ENCODE results near the gene ARHGAP42. TPM values are rescaled to one million over a fixed set of nuclear protein-coding genes. Genes with fewer than 3 reads are reported as not detected.

Gene ARHGAP42
- total RNA-seq, 1 donor from 2014 or later = 20.7 TPM

- DNase-seq (ENCODE audit: low spot score) = no peak
Observed at GRCh38 chr11:100831929-100832494, 144.9 kb downstream of the ARHGAP42 start.

- DNase-seq (ENCODE audit: low spot score) = no peak
Observed at GRCh38 chr11:100832829-100833228, 145.7 kb downstream of the ARHGAP42 start.

GRCh38 chr11:100833276-100833675 lies 146.2 kb downstream of the ARHGAP42 start:
- no peak for DNase-seq (ENCODE audit: low spot score)

- DNase-seq (ENCODE audit: low spot score) = no peak
Observed at GRCh38 chr11:100835854-100836253, 148.8 kb downstream of the ARHGAP42 start.

GRCh38 chr11:100837311-100837710 lies 150.2 kb downstream of the ARHGAP42 start:
- no peak for DNase-seq (ENCODE audit: low spot score)

GRCh38 chr11:100841711-100842407 lies 154.8 kb downstream of the ARHGAP42 start:
- DNase-seq (ENCODE audit: low spot score) = no peak

GRCh38 chr11:100847696-100848216 lies 160.7 kb downstream of the ARHGAP42 start:
- no peak for DNase-seq (ENCODE audit: low spot score)

- DNase-seq (ENCODE audit: low spot score) = no peak
Observed at GRCh38 chr11:100849009-100849900, 162.2 kb downstream of the ARHGAP42 start.

GRCh38 chr11:100849901-100850235 lies 162.8 kb downstream of the ARHGAP42 start:
- no peak for DNase-seq (ENCODE audit: low spot score)

GRCh38 chr11:100851147-100851546 lies 164.1 kb downstream of the ARHGAP42 start:
- no peak for DNase-seq (ENCODE audit: low spot score)

GRCh38 chr11:100851584-100852152 lies 164.6 kb downstream of the ARHGAP42 start:
- no peak for DNase-seq (ENCODE audit: low spot score)

- DNase-seq (ENCODE audit: low spot score) = no peak
Observed at GRCh38 chr11:100855466-100856067, 168.5 kb downstream of the ARHGAP42 start.

GRCh38 chr11:100857236-100858005 lies 170.3 kb downstream of the ARHGAP42 start:
- DNase-seq (ENCODE audit: low spot score) = no peak

GRCh38 chr11:100860318-100861155 lies 173.4 kb downstream of the ARHGAP42 start:
- DNase-seq (ENCODE audit: low spot score) = no peak

- no peak for DNase-seq (ENCODE audit: low spot score)
Observed at GRCh38 chr11:100861212-100861611, 174.1 kb downstream of the ARHGAP42 start.

GRCh38 chr11:100863080-100863581 lies 176.0 kb downstream of the ARHGAP42 start:
- no peak for DNase-seq (ENCODE audit: low spot score)

- DNase-seq (ENCODE audit: low spot score) = no peak
Observed at GRCh38 chr11:100865443-100866065, 178.5 kb downstream of the ARHGAP42 start.

- no peak for DNase-seq (ENCODE audit: low spot score)
Observed at GRCh38 chr11:100866453-100866852, 179.4 kb downstream of the ARHGAP42 start.

GRCh38 chr11:100867606-100868005 lies 180.5 kb downstream of the ARHGAP42 start:
- no peak for DNase-seq (ENCODE audit: low spot score)

Data from mesenteric fat pad (tissue), 1 donor.